ENCODE measurements around the gene STARD4.

STARD4 gene, protein sequence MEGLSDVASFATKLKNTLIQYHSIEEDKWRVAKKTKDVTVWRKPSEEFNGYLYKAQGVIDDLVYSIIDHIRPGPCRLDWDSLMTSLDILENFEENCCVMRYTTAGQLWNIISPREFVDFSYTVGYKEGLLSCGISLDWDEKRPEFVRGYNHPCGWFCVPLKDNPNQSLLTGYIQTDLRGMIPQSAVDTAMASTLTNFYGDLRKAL

GRCh38 chr5:111512375-111513130 is at the start of gene STARD4:
Gene STARD4, minus strand, starts transcription at chr5:111512535. Its CDS starts 5,102 bp downstream, at chr5:111507433.
- peak; percentile 89 for DNase-seq (ENCODE audit: low read depth)

DNA sequence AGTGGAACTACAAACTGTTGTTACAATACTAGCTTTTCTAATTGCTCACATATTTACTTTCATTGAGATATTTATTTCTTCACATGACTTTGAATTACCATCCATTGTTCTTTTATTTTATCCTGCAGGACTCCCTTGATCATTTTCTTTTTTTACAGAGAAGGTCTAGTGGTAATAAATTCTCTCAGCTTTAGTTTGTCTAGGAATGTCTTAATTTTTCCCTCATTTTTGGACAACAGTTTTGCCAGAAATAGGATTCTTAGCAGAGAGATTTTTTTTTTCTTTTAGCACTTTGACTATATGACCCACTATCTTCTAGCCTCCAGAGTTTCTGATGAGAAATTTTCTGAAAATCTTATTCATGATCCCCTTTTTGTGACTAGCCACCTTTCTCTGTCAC is 47.3 kb upstream of the STARD4 start:
- no peak for DNase-seq (ENCODE audit: low read depth)

DNA sequence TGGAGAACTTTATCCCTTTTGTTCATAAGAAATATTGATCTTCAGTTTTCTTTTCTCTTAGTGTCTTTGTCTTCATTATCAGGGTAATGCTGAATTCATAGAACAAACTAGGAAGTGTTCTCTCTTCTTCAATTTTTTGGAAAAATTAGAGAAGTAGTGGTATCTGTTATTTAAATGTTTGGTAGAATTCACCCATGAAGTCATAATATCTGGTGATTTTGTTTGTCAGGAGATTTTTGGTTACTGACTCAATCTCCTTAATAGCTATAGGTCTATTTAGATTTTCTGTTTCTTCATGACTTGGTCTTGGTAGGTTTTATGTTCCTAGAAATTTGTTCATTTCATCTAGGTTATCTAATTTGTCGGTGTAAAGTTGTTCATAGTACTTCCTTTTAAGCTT is 45.4 kb upstream of the STARD4 start:
- DNase-seq (ENCODE audit: low read depth), result no peak

GRCh38 chr5:111557111-111557510 is 44.8 kb upstream of the STARD4 start:
- no peak for DNase-seq (ENCODE audit: low read depth)

DNA sequence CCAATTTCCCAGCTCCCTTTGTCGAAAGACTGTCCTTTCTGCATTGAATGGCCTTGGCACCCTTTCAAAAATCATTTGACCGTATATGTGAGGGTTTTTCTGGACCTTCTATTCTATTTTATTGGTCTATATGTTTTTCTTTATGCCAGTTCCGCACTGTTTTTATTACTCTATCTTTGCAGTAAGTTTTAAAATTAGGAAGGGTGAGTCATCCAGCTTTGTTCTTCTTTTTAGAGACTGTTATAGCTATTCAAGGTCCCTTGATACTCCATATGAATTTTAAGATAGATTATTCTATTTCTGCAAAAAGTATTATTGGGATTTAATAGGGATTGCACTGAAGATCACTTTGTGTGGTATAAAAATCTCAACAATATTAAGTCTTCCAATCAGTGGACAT is 44.2 kb upstream of the STARD4 start:
- no peak for DNase-seq (ENCODE audit: low read depth)

DNA sequence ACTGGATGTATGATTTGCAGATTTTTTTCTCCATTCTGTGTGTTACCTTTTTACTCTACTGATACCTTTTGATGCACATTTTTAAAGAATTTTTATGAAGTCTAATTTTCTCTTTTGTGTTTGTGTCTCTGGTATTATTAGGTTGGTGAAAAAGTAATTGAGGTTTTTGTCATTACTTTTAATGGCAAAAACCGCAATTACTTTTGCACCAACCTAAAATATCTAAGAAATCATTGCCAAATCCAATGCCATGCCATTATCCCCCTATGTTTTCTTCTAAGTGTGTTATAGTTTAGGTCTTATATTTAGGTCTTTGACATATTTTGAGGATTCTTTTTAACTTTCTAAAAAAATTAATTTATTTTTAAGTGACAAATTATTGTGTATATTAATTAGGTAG is 43.4 kb upstream of the STARD4 start:
- no peak for DNase-seq (ENCODE audit: low read depth)

- DNase-seq (ENCODE audit: low read depth), result no peak
These were observed 41.5 kb upstream of the STARD4 start for GRCh38 chr5:111553868-111554267.

DNA sequence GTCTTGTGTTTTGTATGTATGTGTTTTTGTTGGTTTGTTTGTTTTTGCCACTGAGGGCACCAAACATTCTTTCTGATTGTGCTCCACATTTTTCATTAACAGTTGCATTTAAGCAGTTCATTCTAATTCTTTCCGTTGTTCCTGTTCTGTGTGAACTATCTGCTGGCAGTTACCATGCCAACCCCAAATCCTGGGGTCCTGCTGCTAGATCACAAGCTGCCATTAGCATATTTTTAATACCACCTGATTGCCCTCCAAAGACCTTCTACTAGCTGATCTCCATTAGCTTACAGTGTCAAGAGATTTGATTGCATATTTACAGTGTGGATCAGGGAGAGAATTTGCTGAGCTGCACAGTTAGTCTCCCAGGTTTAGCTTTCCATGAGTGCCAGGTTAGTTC is 40.6 kb upstream of the STARD4 start:
- no peak for DNase-seq (ENCODE audit: low read depth)

DNA sequence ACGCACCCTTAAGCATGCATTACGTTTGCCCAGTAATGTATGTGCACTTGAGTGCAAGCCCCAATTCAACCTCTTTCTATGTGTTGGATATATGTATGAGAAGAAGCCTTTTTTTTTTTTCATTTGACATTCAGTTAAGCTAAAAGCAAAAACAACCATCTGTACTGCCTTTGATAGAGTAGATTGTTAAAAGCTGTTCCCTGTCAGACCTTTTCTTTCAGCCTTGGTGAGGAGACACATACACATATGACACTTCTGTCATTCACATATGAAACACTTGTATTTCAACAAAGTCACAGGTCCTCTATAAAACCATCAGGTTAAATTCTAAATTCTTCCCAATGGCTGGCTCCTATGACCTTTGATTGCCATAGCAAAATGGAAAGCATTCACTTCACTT is 40.2 kb upstream of the STARD4 start:
- no peak for DNase-seq (ENCODE audit: low read depth)

DNA sequence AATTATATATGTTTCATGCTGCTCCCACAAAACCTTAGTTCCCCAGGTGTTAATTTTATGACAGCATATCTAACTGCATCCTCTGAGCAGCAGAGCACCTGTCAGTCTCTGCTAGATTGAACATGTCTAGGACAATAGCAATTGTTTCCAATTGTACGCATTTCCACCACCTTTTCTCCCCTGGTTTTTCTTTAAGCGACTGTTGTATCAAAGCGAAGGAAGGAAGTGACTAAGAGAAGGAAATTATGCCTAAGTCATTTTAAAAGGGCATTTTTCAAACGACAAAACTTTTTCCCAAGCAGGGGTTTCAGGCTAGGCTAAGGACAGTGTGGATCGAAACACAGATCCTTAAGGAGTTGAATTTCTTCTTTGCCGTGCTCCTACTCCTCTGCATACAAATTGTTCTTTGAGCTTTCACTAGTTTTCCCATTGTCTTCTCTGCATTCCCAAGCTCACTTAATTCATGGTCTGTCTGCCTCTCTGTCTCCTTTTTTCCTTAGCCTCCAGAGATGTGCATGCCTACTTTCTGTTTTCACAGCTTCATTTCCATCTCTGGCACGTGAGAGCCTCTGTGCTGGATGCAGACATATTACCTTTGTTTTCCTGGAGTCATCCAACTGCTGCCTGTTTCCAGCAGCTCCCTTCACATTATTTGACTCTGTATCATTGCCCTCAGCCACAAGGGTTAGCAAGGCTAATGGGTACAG is 39.4 kb upstream of the STARD4 start:
- DNase-seq (ENCODE audit: low read depth), result no peak

DNA sequence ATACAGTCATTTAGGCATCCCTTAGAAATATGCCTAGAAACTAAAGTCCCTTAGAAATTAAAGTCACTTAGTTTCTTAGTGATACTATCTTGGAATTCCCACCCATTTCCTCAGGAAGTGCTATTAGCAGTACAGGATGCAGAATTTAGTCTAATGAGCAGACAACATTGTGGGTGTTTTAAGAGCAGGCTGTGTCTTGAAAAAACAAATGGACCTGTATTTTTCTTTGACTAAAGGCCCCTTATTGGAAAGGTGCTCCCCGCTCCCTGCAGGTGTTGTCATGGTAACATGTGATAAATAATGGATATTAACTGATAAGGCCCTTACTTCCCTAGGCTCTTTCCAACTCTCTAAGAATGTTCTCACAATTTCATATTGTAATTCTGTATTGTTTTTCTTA is 38.8 kb upstream of the STARD4 start:
- DNase-seq (ENCODE audit: low read depth), result no peak

DNA sequence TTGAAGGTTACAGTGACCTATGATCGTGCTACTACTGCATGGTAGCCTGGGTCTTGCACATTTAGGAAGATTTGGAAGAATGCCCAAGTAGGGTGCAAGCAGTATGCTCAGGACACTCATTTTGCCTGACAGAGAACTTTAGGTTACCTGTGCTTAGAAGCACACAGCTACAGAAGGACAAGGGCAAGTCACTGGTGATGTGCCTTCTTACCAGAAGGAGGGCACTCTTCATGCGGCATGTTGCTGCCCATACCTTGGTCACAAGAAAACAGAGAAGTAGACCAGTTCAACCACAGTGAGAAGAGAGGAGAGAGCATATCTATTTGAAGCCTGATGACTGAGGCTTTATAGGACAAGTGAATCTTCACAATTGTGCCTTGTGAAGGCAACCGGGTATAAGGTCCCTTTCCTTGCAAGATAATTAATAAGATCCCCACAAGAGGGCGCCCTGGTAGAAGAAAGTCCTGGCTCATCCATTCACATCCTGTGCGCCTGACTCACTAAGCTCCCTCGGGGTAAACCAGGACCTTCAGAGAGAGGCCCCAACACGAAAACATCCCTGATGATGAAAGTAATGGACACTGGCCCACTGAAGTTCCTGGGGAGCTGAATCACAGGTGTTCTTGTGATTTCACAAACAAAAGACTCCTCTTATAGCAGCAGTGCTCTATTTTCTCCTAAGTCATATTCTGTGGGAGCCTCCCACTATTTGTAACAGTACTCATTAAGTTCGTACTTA is 38.1 kb upstream of the STARD4 start:
- DNase-seq (ENCODE audit: low read depth), result peak; percentile 45

GRCh38 chr5:111548992-111549649 is 36.8 kb upstream of the STARD4 start:
- DNase-seq (ENCODE audit: low read depth), result no peak

GRCh38 chr5:111548348-111548950 is 36.1 kb upstream of the STARD4 start:
- DNase-seq (ENCODE audit: low read depth), result no peak

DNA sequence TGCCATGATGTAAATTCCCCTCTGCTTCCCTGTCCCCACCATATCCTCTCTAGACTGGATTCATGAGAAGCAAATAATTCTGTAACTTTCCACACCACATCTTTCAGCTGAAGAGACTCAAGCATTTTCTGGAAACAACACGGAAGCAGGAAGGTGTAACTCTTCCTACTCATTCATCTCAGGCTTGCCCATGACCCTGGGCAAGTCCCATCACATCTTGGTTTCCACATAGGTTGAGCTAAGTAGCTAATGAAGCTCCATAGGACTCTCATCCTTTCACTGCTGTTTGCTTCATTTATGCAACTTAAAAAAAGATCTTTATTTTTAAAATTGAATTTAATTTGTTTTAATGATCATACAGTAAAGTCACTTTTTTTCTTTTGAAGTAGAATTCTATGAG is 32.7 kb upstream of the STARD4 start:
- no peak for DNase-seq (ENCODE audit: low read depth)

DNA sequence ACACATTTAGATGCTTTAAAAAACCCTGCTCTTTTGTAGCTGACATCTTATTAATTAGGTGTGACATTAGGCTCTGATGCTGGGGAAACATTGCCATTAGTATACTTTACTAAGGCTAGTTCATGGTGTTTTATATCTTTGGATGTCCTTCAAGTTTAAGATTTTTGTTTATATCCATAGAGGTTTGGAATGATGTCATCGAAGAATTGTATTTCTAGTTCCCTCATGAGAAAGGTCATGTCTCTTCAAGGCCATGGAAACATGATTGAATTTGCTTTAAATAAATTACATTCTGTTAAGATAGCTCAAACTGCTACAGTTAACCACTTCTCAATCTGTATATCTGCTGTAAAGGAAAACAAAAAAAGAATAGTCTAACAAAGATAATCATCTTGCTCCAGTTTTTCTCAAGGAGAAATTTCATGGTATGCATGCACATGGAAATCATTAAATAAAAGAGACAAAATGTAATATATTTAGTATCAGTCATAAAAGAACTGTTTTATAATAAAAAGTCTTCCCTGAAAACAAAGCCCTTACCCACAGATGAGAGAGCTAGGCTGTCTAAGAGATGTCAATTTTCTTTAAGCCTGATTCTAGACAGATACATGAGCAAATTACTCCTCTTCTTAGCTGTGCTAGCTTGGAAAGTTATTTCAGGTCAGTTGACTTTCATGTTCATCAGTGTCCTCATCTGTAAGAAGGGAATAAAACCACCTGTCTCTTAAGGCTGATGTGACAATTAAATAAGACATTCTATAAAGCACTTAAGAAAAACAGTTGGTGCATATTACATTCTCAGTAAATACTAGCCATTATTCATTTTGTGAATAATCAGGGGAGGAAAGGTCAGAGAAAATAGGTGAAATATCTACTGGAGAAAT is 25.0 kb upstream of the STARD4 start:
- no peak for DNase-seq (ENCODE audit: low read depth)

GRCh38 chr5:111535879-111536549 is 23.7 kb upstream of the STARD4 start:
- no peak for DNase-seq (ENCODE audit: low read depth)

DNA sequence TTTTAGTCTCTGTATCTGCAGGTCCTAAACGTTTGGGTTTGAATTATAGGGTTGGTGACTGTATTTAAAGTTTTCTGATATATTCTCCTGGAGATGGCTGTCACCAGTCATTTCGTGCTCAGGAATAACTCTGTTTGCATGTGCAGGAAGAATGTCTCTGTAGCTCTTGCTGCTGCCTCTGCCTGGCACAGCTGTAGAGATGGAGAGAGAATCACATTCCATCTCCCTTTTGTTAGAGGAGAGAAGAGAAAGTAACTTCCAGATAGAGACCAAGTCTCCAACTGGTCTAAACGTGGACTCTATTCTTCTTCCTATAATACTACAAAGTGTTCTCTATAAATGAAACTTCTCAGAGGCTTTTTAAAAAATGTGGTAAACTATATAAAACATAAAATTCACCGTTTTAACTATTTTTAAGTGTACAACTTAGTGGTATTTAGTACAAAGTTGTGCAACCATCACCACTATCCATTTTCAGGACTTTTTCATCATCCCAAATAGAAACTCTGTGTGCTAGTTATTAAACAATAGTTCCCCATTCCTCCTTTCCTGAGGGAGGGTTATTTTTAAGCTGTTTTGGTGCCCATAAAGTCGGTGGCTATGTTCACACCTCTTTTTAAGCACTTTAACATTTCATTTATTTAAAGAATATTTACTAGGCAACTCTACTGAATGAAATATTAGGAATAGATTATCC is 20.7 kb upstream of the STARD4 start:
- no peak for DNase-seq (ENCODE audit: low read depth)

DNA sequence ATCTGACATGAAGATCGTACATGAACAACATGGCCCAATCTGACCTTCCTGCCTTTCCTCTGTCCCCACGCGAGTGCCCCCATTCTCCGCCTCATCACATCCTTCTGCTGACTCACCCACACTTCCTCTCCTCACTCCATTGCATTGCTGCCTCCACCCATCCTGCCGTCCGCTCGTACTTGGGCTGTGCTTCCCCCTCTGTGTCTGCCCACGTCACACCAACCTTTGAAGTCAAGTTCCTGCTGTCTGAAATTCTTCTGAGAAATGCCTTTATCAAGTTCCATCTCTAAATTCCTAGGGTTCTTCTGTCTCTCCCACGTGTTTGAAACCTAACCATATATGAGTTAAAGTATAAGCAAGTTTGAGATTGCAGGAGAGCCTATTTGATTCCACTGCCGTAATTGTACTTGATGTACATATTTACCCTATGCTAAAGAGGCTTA is 18.0 kb upstream of the STARD4 start:
- DNase-seq (ENCODE audit: low read depth), result peak; percentile 60
